Fibroblast of skin of left biceps (primary cell): ENCODE results near the gene NR3C1.
A peak's percentile ranks its signal among the peaks of the same experiment; 100 is the strongest.

Experiments used
- DNase-seq, 2 experiments: peaks; one replicate each; pipeline ENCODE4 v3.0.0-alpha.2; 2013; ENCODE audit warnings: low read depth in 2 of 2

Gene NR3C1

GRCh38 chr5:143234162-143234842 lies 169.2 kb downstream of the NR3C1 start:
- DNase-seq: no peak

- DNase-seq: peak; percentile 74 to 77
Measured at GRCh38 chr5:143233031-143233430, 170.5 kb downstream of the NR3C1 start.

DNA sequence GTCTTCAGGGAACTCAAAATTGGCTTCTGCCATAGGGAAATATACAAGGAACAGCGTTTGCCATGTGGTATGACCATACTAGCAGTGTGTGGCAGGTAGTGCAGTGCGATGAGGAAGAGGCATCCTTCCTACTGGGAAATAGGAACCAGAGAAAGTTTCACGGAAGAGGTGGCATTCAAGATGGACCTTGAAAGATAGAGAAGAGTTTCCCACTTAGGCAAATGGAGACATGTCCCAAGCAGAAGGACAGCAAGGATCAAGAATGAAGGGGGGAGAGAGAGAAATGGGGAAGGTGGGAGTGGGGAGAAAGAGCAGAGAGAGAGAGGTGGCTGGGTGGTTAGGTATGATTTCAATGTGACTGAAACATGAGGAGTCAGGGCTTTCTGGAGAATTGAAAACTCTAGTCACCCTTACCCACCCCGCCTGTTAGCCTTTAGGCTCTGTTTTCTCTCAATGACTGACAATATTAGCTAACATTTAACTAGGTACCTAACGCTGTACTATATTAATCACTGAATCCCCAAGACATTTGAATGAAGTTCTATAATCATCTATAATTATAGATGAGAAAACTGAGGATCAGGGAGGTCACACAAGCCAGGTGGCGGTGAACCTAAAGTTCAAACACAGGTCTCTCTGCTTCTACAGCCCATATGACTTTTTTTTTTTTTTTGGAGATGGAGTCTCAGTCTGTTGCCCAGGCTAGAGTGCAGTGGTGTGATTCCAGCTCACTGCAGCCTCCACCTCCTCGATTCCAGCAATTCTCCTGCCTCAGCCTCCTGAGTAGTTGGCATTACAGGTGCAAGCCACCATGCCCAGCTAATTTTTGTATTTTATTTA lies 171.3 kb downstream of the NR3C1 start:
- DNase-seq: no peak

DNA sequence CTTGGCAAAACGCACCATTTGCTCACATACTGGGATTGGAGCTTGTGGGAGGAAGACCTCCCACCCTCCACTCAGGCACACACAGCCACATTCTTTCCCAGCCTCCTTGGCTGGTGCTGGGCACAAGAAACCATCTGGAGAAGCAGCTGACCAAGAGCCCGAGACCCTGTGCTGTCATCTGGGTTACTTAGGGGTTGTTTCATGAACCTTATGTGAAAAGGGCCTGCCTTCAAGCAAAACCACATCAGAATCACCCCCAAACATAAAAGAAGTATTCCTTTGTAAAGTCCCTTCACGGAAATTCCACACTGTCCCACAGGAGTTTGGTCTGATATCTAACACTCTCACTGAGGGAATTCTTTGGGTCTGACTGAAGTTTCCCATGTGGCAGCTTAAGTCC lies 172.1 kb downstream of the NR3C1 start:
- DNase-seq: no peak

DNA sequence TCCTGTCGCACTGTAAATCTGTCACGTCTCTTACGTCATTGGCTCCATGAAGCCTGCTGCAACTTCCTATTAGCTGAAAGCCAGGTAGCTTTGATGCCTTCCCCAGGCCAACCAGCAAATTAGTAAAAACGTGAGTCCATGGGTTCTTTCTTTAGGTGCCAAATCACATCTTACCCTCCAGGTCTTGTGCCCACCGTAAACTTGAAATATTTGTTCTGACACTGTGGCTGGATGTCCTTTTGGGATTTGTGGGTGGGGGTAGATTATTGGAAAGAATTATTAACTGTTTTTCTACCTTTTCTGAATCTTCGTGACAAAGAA lies 172.8 kb downstream of the NR3C1 start:
- no peak for DNase-seq

GRCh38 chr5:143229896-143230675 lies 173.4 kb downstream of the NR3C1 start:
- DNase-seq: peak; percentile 57 to 64

GRCh38 chr5:143229426-143229895 lies 174.0 kb downstream of the NR3C1 start:
- DNase-seq: no peak

DNA sequence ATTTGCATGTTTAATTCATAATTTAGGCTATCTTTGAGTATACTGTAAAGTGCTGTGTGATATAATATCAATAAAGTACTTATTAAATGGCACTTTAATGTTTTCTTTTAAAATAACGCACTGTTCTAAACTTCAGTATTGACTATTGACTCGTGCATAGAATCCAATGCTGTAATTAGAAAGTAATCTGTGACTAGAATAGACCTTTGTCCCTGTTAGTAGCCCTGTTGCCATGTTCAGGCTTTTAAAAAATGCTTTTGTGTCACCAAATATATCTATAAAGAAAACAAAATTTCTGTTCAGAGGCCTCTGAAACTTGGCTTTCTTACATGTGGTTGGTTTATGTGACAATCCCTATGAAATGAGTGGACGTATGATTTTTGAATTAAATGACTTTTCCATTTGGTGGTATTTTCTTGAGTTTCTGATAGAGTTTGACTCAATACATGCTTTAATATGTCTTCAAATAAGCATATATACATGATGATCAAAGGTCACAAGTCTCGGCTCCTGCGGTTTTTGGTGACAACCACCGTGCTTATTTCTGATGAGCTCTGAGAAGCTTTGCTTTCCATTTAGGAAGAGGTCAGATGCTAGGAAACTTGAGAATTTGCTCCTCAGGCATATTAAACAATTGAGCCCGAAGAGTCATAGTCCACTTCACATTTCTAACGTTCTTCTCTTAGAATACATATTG lies 174.7 kb downstream of the NR3C1 start:
- DNase-seq: no peak
